Measurements from ENCODE around the gene PLCL1. TPM values are rescaled to one million over a fixed set of nuclear protein-coding genes. Genes with fewer than 3 reads are reported as not detected.

PLCL1 gene
- total RNA-seq, 1 experiment from 2014 or later = 0.07 TPM

GRCh38 chr2:197990356-197990755 is 186.0 kb downstream of the PLCL1 start:
- POLR2A ChIA-PET = no interaction called here
- no peaks in the 10 kb centered on the region for H3K36me3 ChIP-seq (ENCODE audit: control insufficient read depth in 1 of 2, insufficient read depth in 2 of 2, low read length in 2 of 2)
- RAD21 ChIA-PET (ENCODE audit: low non-redundant PET in 1 of 2, low total read pairs in 2 of 2, uncharacterized antibody in 2 of 2, unreplicated experiment in 2 of 2) = no interaction called here
- no peaks in the 10 kb centered on the region for H3K9me2 ChIP-seq (ENCODE audit: insufficient read depth)
- H3K9me3 ChIP-seq (ENCODE audit: control insufficient read depth in 1 of 2, insufficient read depth in 1 of 2, low read depth in 1 of 2, low read length in 2 of 2) = no peaks in the 10 kb centered on the region
- CTCF ChIA-PET = no interaction called here
- H3K27me3 ChIP-seq (ENCODE audit: insufficient read depth, low read length) = peaks cover 11% of the 10 kb centered on the region
- intact Hi-C loops (cut with micrococcal nuclease) = no loop called here
- no peaks in the 10 kb centered on the region for H3K79me2 ChIP-seq (ENCODE audit: insufficient read depth, low read length)
- no TSS peak for BruUV-seq (replicated peaks)
- no peaks in the 10 kb centered on the region for H4K20me1 ChIP-seq (ENCODE audit: insufficient read depth)
- H3K9ac ChIP-seq (ENCODE audit: low read length) = no peak overlapping the region
- no peak for TF ChIP-seq SP1 (IDR thresholded peaks at IDR 0.05; ENCODE audit: low read depth)
- TF ChIP-seq POLR2AphosphoS5 (IDR thresholded peaks at IDR 0.05; ENCODE audit: low read depth, low read length) = no peak
- no peak for TF ChIP-seq CBX3 (IDR thresholded peaks at IDR 0.05; ENCODE audit: low read depth)
- no peak for TF ChIP-seq REST (IDR thresholded peaks at IDR 0.05; ENCODE audit: low read depth)
- TF ChIP-seq ATF3 (IDR thresholded peaks at IDR 0.05) = no peak
- TF ChIP-seq, protein P1, sequence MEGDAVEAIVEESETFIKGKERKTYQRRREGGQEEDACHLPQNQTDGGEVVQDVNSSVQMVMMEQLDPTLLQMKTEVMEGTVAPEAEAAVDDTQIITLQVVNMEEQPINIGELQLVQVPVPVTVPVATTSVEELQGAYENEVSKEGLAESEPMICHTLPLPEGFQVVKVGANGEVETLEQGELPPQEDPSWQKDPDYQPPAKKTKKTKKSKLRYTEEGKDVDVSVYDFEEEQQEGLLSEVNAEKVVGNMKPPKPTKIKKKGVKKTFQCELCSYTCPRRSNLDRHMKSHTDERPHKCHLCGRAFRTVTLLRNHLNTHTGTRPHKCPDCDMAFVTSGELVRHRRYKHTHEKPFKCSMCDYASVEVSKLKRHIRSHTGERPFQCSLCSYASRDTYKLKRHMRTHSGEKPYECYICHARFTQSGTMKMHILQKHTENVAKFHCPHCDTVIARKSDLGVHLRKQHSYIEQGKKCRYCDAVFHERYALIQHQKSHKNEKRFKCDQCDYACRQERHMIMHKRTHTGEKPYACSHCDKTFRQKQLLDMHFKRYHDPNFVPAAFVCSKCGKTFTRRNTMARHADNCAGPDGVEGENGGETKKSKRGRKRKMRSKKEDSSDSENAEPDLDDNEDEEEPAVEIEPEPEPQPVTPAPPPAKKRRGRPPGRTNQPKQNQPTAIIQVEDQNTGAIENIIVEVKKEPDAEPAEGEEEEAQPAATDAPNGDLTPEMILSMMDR (IDR thresholded peaks at IDR 0.05 in 2 of 3, conservative IDR thresholded peaks at IDR 0.05 in 1 of 3; ENCODE audit: borderline replicate concordance in 1 of 3, insufficient read depth in 1 of 3, low read depth in 2 of 3, low read length in 2 of 3) = no peak
- H3K4me1 ChIP-seq (ENCODE audit: control insufficient read depth in 1 of 2, insufficient read depth in 2 of 2, low read length in 2 of 2) = no peaks in the 10 kb centered on the region
- DNase-seq (ENCODE audit: low read depth, low spot score) (no peak), ATAC-seq (no peak)
- no peak overlapping the region for H2AFZ ChIP-seq (ENCODE audit: low read depth, low read length, poor library complexity, severe bottlenecking)
- H3K27ac ChIP-seq (ENCODE audit: low read depth, low read length) = no peak overlapping the region
- no peak overlapping the region for H3K4me2 ChIP-seq (ENCODE audit: low read length)
- no peak overlapping the region for H3K4me3 ChIP-seq (replicated peaks in 1 of 2; ENCODE audit: low read depth in 1 of 2, low read length in 2 of 2)

All from HCT116 (cell line).